MM.1S (cell line): ENCODE measurements around the gene FAM237A.

Experiments used
- EZH2 ChIP-seq: fragments of 300-600 bp; sonication (generic); optimal IDR thresholded peaks from 2 replicates; pipeline ENCODE3; 2017; ENCODE audit warnings: low read depth, mild to moderate bottlenecking, antibody characterized with exemption, low read length, mixed read lengths
- TF ChIP-seq, protein P1 (sequence below): fragments of 300-600 bp; sonication (generic); IDR thresholded peaks from 2 replicates; pipeline ENCODE4 v1.5.1; 2016; ENCODE audit warnings: antibody characterized with exemption, low read length, mixed read lengths

- no peak for TF ChIP-seq EZH2
- TF ChIP-seq, protein P1, sequence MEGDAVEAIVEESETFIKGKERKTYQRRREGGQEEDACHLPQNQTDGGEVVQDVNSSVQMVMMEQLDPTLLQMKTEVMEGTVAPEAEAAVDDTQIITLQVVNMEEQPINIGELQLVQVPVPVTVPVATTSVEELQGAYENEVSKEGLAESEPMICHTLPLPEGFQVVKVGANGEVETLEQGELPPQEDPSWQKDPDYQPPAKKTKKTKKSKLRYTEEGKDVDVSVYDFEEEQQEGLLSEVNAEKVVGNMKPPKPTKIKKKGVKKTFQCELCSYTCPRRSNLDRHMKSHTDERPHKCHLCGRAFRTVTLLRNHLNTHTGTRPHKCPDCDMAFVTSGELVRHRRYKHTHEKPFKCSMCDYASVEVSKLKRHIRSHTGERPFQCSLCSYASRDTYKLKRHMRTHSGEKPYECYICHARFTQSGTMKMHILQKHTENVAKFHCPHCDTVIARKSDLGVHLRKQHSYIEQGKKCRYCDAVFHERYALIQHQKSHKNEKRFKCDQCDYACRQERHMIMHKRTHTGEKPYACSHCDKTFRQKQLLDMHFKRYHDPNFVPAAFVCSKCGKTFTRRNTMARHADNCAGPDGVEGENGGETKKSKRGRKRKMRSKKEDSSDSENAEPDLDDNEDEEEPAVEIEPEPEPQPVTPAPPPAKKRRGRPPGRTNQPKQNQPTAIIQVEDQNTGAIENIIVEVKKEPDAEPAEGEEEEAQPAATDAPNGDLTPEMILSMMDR: no peak
Observed at GRCh38 chr2:206603243-206603642, 39.0 kb upstream of the FAM237A start.
